CD14-positive monocyte (primary cell): ENCODE data around the gene UBE2QL1. TPM values are rescaled to one million over a fixed set of nuclear protein-coding genes. Genes with fewer than 3 reads are reported as not detected.

ENCODE experiments used
- DNase-seq, 3 donors: peaks; one replicate each; pipeline ENCODE4 v3.0.0-alpha.2; 2011 to 2022
- H2AFZ ChIP-seq: 2 replicates; pipeline ENCODE4 v1.6.0; 2012; ENCODE audit warnings: mild to moderate bottlenecking, low read depth, low read length, inconsistent platforms; ENCODE audit not compliant: insufficient read depth, poor library complexity, severe bottlenecking
- H3K27ac ChIP-seq, 2 donors: 1 replicate in 1 of 2; 2 replicates in 1 of 2; pipeline ENCODE4 v1.5.1; 2012 to 2013; ENCODE audit warnings: low read length in 2 of 2, control low read depth in 1 of 2, inconsistent platforms in 1 of 2, low read depth in 1 of 2, mild to moderate bottlenecking in 1 of 2
- H3K27me3 ChIP-seq, 2 donors: one replicate each; pipeline versions ENCODE4 v1.6.0 to v1.6.1; 2011 to 2013; ENCODE audit warnings: low read length in 2 of 2; ENCODE audit not compliant: control insufficient read depth in 2 of 2, insufficient read depth in 2 of 2
- H3K36me3 ChIP-seq, 2 donors: replicated peaks in 1 of 2; 1 replicate in 1 of 2; 2 replicates in 1 of 2; pipeline versions ENCODE4 v1.5.1 to v1.6.1; 2012 to 2013; ENCODE audit warnings: low read length in 2 of 2, control low read depth in 1 of 2, inconsistent platforms in 1 of 2, mild to moderate bottlenecking in 1 of 2; ENCODE audit not compliant: insufficient read depth in 2 of 2, control insufficient read depth in 1 of 2
- H3K4me1 ChIP-seq, 2 donors: 1 replicate in 1 of 2; 2 replicates in 1 of 2; pipeline versions ENCODE4 v1.5.1 to v1.6.1; 2012 to 2013; ENCODE audit warnings: low read length in 2 of 2, control low read depth in 1 of 2, inconsistent platforms in 1 of 2, mild to moderate bottlenecking in 1 of 2, moderate library complexity in 1 of 2; ENCODE audit not compliant: insufficient read depth in 2 of 2, control insufficient read depth in 1 of 2
- H3K4me2 ChIP-seq: replicated peaks from 2 replicates; pipeline ENCODE3; 2012; ENCODE audit warnings: low read length, moderate library complexity, mild to moderate bottlenecking; ENCODE audit not compliant: poor library complexity, severe bottlenecking; ENCODE audit errors: extremely low read depth
- H3K4me3 ChIP-seq, 3 experiments: fragments of 200-600 bp in 1 of 3; sonication (generic) in 1 of 3; replicated peaks in 1 of 3; 1 replicate in 2 of 3; 2 replicates in 1 of 3; pipeline ENCODE4 v1.5.1; 2011 to 2013; ENCODE audit warnings: low read length in 3 of 3, mild to moderate bottlenecking in 3 of 3, control low read depth in 2 of 3, low read depth in 2 of 3, inconsistent platforms in 1 of 3, moderate library complexity in 1 of 3
- H3K79me2 ChIP-seq: 2 replicates; pipeline ENCODE4 v1.6.0; 2012; ENCODE audit warnings: mild to moderate bottlenecking, control low read depth, inconsistent platforms, low read length, moderate library complexity; ENCODE audit not compliant: insufficient read depth
- H3K9ac ChIP-seq: 2 replicates; pipeline ENCODE4 v1.6.0; 2017; ENCODE audit warnings: low read length, mild to moderate bottlenecking; ENCODE audit not compliant: insufficient read depth, poor library complexity, severe bottlenecking
- H3K9me3 ChIP-seq, 2 donors: replicated peaks in 1 of 2; 1 replicate in 1 of 2; 2 replicates in 1 of 2; pipeline versions ENCODE4 v1.5.1 to v1.6.1; 2012 to 2013; ENCODE audit warnings: low read length in 2 of 2, control low read depth in 1 of 2; ENCODE audit not compliant: control insufficient read depth in 1 of 2, insufficient read depth in 1 of 2
- H4K20me1 ChIP-seq: 2 replicates; pipeline ENCODE4 v1.6.0; 2012; ENCODE audit warnings: mild to moderate bottlenecking, low read length, control low read depth, moderate library complexity; ENCODE audit not compliant: insufficient read depth
- H3K27ac Mint-ChIP-seq, 7 donors: one replicate each; pipeline ENCODE4 v1.8.0; 2020; ENCODE audit warnings: mild to moderate bottlenecking in 7 of 7, mixed read lengths in 7 of 7, moderate library complexity in 6 of 7, inconsistent platforms in 2 of 7
- H3K27me3 Mint-ChIP-seq, 3 donors: one replicate each; pipeline ENCODE4 v1.8.0; 2021 to 2022; ENCODE audit warnings: low read depth in 3 of 3, mild to moderate bottlenecking in 3 of 3, mixed read lengths in 3 of 3, moderate library complexity in 3 of 3, inconsistent platforms in 1 of 3
- H3K36me3 Mint-ChIP-seq, 2 donors: one replicate each; pipeline ENCODE4 v1.8.0; 2020; ENCODE audit warnings: mixed read lengths in 2 of 2, inconsistent platforms in 1 of 2, mild to moderate bottlenecking in 1 of 2
- H3K4me1 Mint-ChIP-seq: one replicate; pipeline ENCODE4 v1.8.0; 2020; ENCODE audit warnings: mild to moderate bottlenecking, mixed read lengths
- H3K4me3 Mint-ChIP-seq, 2 donors: one replicate each; pipeline ENCODE4 v1.8.0; 2020; ENCODE audit warnings: mild to moderate bottlenecking in 2 of 2, mixed read lengths in 2 of 2, moderate library complexity in 1 of 2
- H3K9me3 Mint-ChIP-seq, 7 donors: one replicate each; pipeline ENCODE4 v1.8.0; 2020 to 2022; ENCODE audit warnings: mixed read lengths in 7 of 7, mild to moderate bottlenecking in 6 of 7, moderate library complexity in 6 of 7, inconsistent platforms in 2 of 7
- CTCF ChIP-seq: fragments of 200-600 bp; IDR thresholded peaks from one replicate; pipeline ENCODE4 v1.8.0; 2022; ENCODE audit warnings: antibody characterized with exemption, mild to moderate bottlenecking
- whole genome bisulfite sequencing: methylation state at CpG from one replicate; pipeline ENCODE4 v1.1.5; 2013; ENCODE audit warnings: missing lambda C conversion rate; ENCODE audit not compliant: insufficient coverage; 5-methylcytosine and 5-hydroxymethylcytosine counted together
- intact Hi-C, 2 donors: fragments of 100-400 bp; cut with micrococcal nuclease; formaldehyde crosslinking; loops; one replicate each; pipeline versions ENCODE4 v1.15.0 to v1.15.1; 2023
- polyA plus RNA-seq, 3 donors: library from polyadenylated mRNA; depleted of rRNA in 1 of 3; unstranded in 2 of 3; stranded (reverse) in 1 of 3; fragments of 300-500 nt in 2 of 3; fragments of >200 nt in 1 of 3; fragmentation: Illumina TruSeq in 2 of 3; gene quantifications; 1 replicate in 2 of 3; 2 replicates in 1 of 3; pipeline ENCODE4 v1.2.3, GENCODE V29; 2012 to 2021

The UBE2QL1 gene
- polyA plus RNA-seq, 3 donors, result not detected

DNA sequence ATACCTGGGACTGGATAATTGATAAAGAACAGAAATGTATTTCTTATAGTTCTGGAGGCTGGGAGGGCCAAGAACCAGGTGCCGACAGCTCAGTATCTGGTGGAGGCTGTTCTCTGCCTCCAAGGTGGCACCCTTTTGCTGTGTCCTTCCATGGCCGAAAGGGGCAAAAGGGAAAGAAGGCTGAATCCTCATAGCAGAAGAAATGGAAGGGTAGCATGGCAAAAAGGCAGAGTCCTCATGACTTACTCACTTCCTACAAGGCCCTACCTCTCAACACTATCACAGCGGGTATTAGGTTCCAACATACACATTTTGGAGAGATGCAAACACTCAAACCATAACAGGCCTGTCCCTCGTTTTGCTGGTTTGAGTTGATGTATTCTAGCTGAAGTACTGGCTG lies 45.2 kb upstream of the UBE2QL1 start:
- no peaks in the 10 kb centered on the region for H3K4me1 Mint-ChIP-seq
- Histone ChIP-seq H3K4me3 (no peak overlapping the region), H3K79me2 (no peaks in the 10 kb centered on the region), H3K9me3 (no peaks in the 10 kb centered on the region), H3K4me2 (no peak overlapping the region), H3K9ac (no peak overlapping the region), H2AFZ (no peak overlapping the region), H3K4me1 (no peaks in the 10 kb centered on the region), H4K20me1 (no peaks in the 10 kb centered on the region), H3K27me3 (no peaks in the 10 kb centered on the region), H3K27ac (no peak overlapping the region), H3K36me3 (no peaks in the 10 kb centered on the region)
- intact Hi-C loops, result no loop called here
- H3K36me3 Mint-ChIP-seq, result no peaks in the 10 kb centered on the region
- no peak for DNase-seq
- H3K27ac Mint-ChIP-seq, result no peak overlapping the region
- 100% methylated on average over 1 of the region's 4 CpGs for WGBS
- H3K9me3 Mint-ChIP-seq, result peaks cover 0 to 2% (median 0%) of the 10 kb centered on the region in 7 donors
- H3K4me3 Mint-ChIP-seq, result no peak overlapping the region
- H3K27me3 Mint-ChIP-seq, result peaks cover 2 to 10% (median 6%) of the 10 kb centered on the region in 3 donors
- no peak for TF ChIP-seq CTCF

DNA sequence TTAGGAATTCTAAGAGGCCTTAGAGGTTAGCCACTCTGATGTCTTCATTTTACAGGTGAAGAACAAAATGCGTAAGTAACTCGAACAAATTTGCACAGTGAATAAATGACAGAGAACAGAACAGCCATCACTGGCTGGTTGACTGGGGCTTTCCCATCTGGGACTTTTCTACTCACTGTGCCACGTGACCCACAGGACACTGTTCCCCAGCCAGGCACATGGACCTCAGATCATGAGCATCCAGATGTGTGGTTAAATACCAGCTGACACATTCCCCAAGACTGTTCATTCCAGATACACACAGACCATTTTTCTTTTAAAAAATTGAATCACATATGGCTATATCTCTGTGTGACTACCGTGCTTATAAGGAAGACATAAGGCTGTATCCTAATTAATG lies 44.5 kb upstream of the UBE2QL1 start:
- intact Hi-C loops, result no loop called here
- Mint-ChIP-seq H3K27ac (no peak overlapping the region), H3K27me3 (peaks cover 2 to 11% (median 6%) of the 10 kb centered on the region in 3 donors), H3K4me3 (no peak overlapping the region), H3K36me3 (no peaks in the 10 kb centered on the region), H3K4me1 (no peaks in the 10 kb centered on the region), H3K9me3 (peaks cover 0 to 3% (median 0%) of the 10 kb centered on the region in 7 donors)
- no peak overlapping the region for H3K9ac ChIP-seq
- no peaks in the 10 kb centered on the region for H4K20me1 ChIP-seq
- H3K4me1 ChIP-seq, result no peaks in the 10 kb centered on the region
- H3K27ac ChIP-seq, result no peak overlapping the region
- no peak overlapping the region for H3K4me2 ChIP-seq
- H3K9me3 ChIP-seq, result no peaks in the 10 kb centered on the region
- no peak overlapping the region for H3K4me3 ChIP-seq
- H3K79me2 ChIP-seq, result no peaks in the 10 kb centered on the region
- no peak for DNase-seq
- 90% methylated on average over 3 of the region's 4 CpGs for WGBS
- no peak overlapping the region for H2AFZ ChIP-seq
- H3K27me3 ChIP-seq, result no peaks in the 10 kb centered on the region
- no peaks in the 10 kb centered on the region for H3K36me3 ChIP-seq
- TF ChIP-seq CTCF, result no peak
